GM12878 (cell line): ENCODE results near the gene MARCHF10. TPM values are rescaled to one million over a fixed set of nuclear protein-coding genes. Genes with fewer than 3 reads are reported as not detected.

ENCODE experiments used
- ATAC-seq: fragments of 200-7000 bp; cut with Tn5 transposase; 3 replicates; pipeline ENCODE4 v1.9.1; 2020; ENCODE audit warnings: mild to moderate bottlenecking, moderate library complexity
- BruUV-seq: library from RNA; stranded (reverse); fragments of 400-500 nt; replicated peaks from 2 replicates; lab custom pipeline; 2021; lab: Mats Ljungman, UMichigan
- CTCF ChIA-PET: fragments of 300-600 bp; sonication (Branson Sonifier 250); formaldehyde crosslinking; extraction: SDS; loops from one replicate; lab custom pipeline; 2021; ENCODE audit warnings: inconsistent platforms; lab: Yijun Ruan, JAX
- POLR2A ChIA-PET: fragments of 350-600 bp; formaldehyde crosslinking; extraction: SDS; loops from one replicate; lab custom pipeline; 2021; ENCODE audit warnings: inconsistent platforms; lab: Charles Lee
- RAD21 ChIA-PET: fragments of 300-600 bp; sonication (Branson Sonifier 250); formaldehyde crosslinking; loops from one replicate; lab custom pipeline; 2023; ENCODE audit warnings: antibody characterized with exemption; ENCODE audit not compliant: unreplicated experiment; lab: Charles Lee
- SMC1A ChIA-PET: fragments of 300-600 bp; sonication (Branson Sonifier 250); formaldehyde crosslinking; loops from one replicate; lab custom pipeline; 2023; ENCODE audit not compliant: unreplicated experiment, uncharacterized antibody; lab: Charles Lee
- DNase-seq: peaks from one replicate; pipeline ENCODE4 v3.0.0-alpha.2; 2011; ENCODE audit warnings: low read depth, low spot score
- FAIRE-seq: peaks from 3 replicates; lab custom pipeline; 2011; peaks lifted over from hg19 to GRCh38; lab: Jason Lieb, UNC
- H2AFZ ChIP-seq: 2 replicates; pipeline ENCODE4 v1.6.0; 2011; ENCODE audit warnings: low read depth, low read length, control low read depth; ENCODE audit not compliant: control insufficient read depth
- H3K27ac ChIP-seq: 2 replicates; pipeline ENCODE4 v1.5.1; 2011; ENCODE audit warnings: control low read depth; ENCODE audit not compliant: control insufficient read depth, insufficient read depth
- H3K27me3 ChIP-seq, 2 experiments: replicated peaks in 1 of 2; 2 replicates each; pipeline versions ENCODE4 v1.6.0 to v1.6.1; 2011; ENCODE audit warnings: low read length in 1 of 2; ENCODE audit not compliant: control insufficient read depth in 2 of 2, insufficient read depth in 2 of 2
- H3K36me3 ChIP-seq, 2 experiments: 2 replicates each; pipeline ENCODE4 v1.5.1; 2011; ENCODE audit warnings: low read length in 1 of 2; ENCODE audit not compliant: control insufficient read depth in 2 of 2, insufficient read depth in 2 of 2
- H3K4me1 ChIP-seq: 2 replicates; pipeline ENCODE4 v1.6.1; 2011; ENCODE audit warnings: mild to moderate bottlenecking, low read length, moderate library complexity, mixed read lengths; ENCODE audit not compliant: control insufficient read depth, insufficient read depth
- H3K4me2 ChIP-seq: 2 replicates; pipeline ENCODE4 v1.6.0; 2011; ENCODE audit warnings: control low read depth; ENCODE audit not compliant: control insufficient read depth, insufficient read depth
- H3K4me3 ChIP-seq: fragments of 200-600 bp; sonication (generic); 2 replicates; pipeline ENCODE4 v1.5.1; 2016
- H3K79me2 ChIP-seq: 2 replicates; pipeline ENCODE4 v1.6.0; 2011; ENCODE audit warnings: low read length; ENCODE audit not compliant: control insufficient read depth, insufficient read depth
- H3K9ac ChIP-seq: 2 replicates; pipeline ENCODE4 v1.8.0; 2011; ENCODE audit warnings: low read length, control low read depth, mixed read lengths; ENCODE audit not compliant: control insufficient read depth, insufficient read depth
- H3K9me3 ChIP-seq: replicated peaks from 3 replicates; pipeline ENCODE4 v1.5.1; 2011; ENCODE audit warnings: mild to moderate bottlenecking, low read length; ENCODE audit not compliant: control insufficient read depth, insufficient read depth
- H4K20me1 ChIP-seq: 2 replicates; pipeline ENCODE4 v1.6.0; 2011; ENCODE audit not compliant: control insufficient read depth, insufficient read depth
- BCLAF1 ChIP-seq: fragments of 450-650 bp; IDR thresholded peaks from 2 replicates; pipeline ENCODE4 v1.6.1; 2017; ENCODE audit warnings: antibody characterized with exemption, mild to moderate bottlenecking, moderate library complexity
- BRCA1 ChIP-seq: IDR thresholded peaks from 2 replicates; pipeline ENCODE4 v1.6.1; 2011; ENCODE audit warnings: low read depth, low read length, improper control_type of control experiment
- IRF5 ChIP-seq: fragments of 450-650 bp; IDR thresholded peaks from 2 replicates; pipeline ENCODE4 v1.6.1; 2017; ENCODE audit warnings: borderline replicate concordance
- JUNB ChIP-seq: IDR thresholded peaks from 2 replicates; pipeline ENCODE4 v1.6.1; 2016; ENCODE audit warnings: antibody characterized with exemption, mild to moderate bottlenecking
- KAT2A ChIP-seq: conservative IDR thresholded peaks from 2 replicates; pipeline ENCODE4 v1.6.1; 2011; ENCODE audit warnings: low read depth, low read length; ENCODE audit not compliant: control insufficient read depth
- MEF2A ChIP-seq: IDR thresholded peaks from 2 replicates; pipeline ENCODE4 v1.6.1; 2011; ENCODE audit warnings: low read depth, mild to moderate bottlenecking, low read length, moderate library complexity; ENCODE audit not compliant: insufficient read depth
- NR2C1 ChIP-seq: fragments of 450-650 bp; IDR thresholded peaks from 2 replicates; pipeline ENCODE4 v1.6.1; 2017; ENCODE audit warnings: antibody characterized with exemption, mild to moderate bottlenecking, moderate library complexity
- PAX8 ChIP-seq: fragments of 450-650 bp; IDR thresholded peaks from 2 replicates; pipeline ENCODE4 v1.6.1; 2017; ENCODE audit warnings: mild to moderate bottlenecking, moderate library complexity
- POLR2AphosphoS2 ChIP-seq: IDR thresholded peaks from 2 replicates; pipeline ENCODE4 v1.6.1; 2011; ENCODE audit warnings: low read depth, mild to moderate bottlenecking, low read length, improper control_type of control experiment, moderate library complexity
- RAD21 ChIP-seq: IDR thresholded peaks from 2 replicates; pipeline ENCODE4 v1.6.1; 2011; ENCODE audit warnings: mild to moderate bottlenecking, low read depth, low read length, moderate library complexity; ENCODE audit not compliant: insufficient read depth
- RFX5 ChIP-seq: IDR thresholded peaks from 2 replicates; pipeline ENCODE4 v1.6.1; 2011; ENCODE audit warnings: low read depth, low read length, improper control_type of control experiment
- SP1 ChIP-seq: IDR thresholded peaks from one replicate; pipeline ENCODE4 v1.6.1; 2011; ENCODE audit warnings: low read depth, low read length
- ZNF274 ChIP-seq: IDR thresholded peaks from one replicate; pipeline ENCODE4 v1.8.0; 2011; ENCODE audit not compliant: insufficient read length, insufficient read depth
- WGBS: methylation state at CpG from one replicate; pipeline ENCODE4 v1.1.6; 2016; ENCODE audit warnings: low lambda C conversion rate; ENCODE audit not compliant: insufficient replicate concordance, insufficient coverage; ENCODE audit errors: missing lambda C conversion rate; 5-methylcytosine and 5-hydroxymethylcytosine counted together
- in situ Hi-C: fragments of 300-500 bp; cut with MboI; formaldehyde crosslinking; loops from 9 replicates; pipeline ENCODE4 v1.14.3; 2018; ENCODE audit warnings: mixed read lengths
- intact Hi-C: fragments of 100-400 bp; cut with micrococcal nuclease; formaldehyde crosslinking; loops from one replicate; pipeline ENCODE4 v1.14.2; 2022; ENCODE audit not compliant: unreplicated experiment
- polyA plus RNA-seq, 11 experiments: library from polyadenylated mRNA; depleted of rRNA in 4 of 11; unstranded in 6 of 11; stranded (reverse) in 5 of 11; fragments of >200 nt; fragmentation: Nextera tagmentation in 4 of 11; fragmentation: Illumina TruSeq in 1 of 11; extraction: Ambion mirVana in 4 of 11; extraction: Trizol in 1 of 11; gene quantifications; 1 replicate in 1 of 11; 2 replicates in 10 of 11; pipeline versions ENCODE4 v1.2.1 to v1.2.3, GENCODE V29; 2011 to 2016; ENCODE audit warnings: inconsistent platforms in 2 of 11, missing spikeins in 2 of 11, low read depth in 1 of 11
- total RNA-seq, 4 experiments: library from RNA; depleted of rRNA in 3 of 4; stranded (reverse); fragments of >200 nt in 3 of 4; fragmentation: Illumina TruSeq in 1 of 4; extraction: Trizol in 1 of 4; gene quantifications; 2 replicates each; pipeline versions ENCODE4 v1.2.1 to v1.2.3, GENCODE V29; 2013 to 2021
- TF ChIP-seq, protein P1 (sequence below): IDR thresholded peaks from 2 replicates; pipeline ENCODE4 v1.6.1; 2011; ENCODE audit warnings: low read depth, mild to moderate bottlenecking, low read length, moderate library complexity, borderline replicate concordance; ENCODE audit errors: extremely low read depth

The MARCHF10 gene
- total and polyA plus RNA-seq, 10 of the 15 experiments (the other 5 are each of a cell fraction or from before 2014, with no cell fraction given), result 0.11 to 0.24 TPM; not detected in 8

DNA sequence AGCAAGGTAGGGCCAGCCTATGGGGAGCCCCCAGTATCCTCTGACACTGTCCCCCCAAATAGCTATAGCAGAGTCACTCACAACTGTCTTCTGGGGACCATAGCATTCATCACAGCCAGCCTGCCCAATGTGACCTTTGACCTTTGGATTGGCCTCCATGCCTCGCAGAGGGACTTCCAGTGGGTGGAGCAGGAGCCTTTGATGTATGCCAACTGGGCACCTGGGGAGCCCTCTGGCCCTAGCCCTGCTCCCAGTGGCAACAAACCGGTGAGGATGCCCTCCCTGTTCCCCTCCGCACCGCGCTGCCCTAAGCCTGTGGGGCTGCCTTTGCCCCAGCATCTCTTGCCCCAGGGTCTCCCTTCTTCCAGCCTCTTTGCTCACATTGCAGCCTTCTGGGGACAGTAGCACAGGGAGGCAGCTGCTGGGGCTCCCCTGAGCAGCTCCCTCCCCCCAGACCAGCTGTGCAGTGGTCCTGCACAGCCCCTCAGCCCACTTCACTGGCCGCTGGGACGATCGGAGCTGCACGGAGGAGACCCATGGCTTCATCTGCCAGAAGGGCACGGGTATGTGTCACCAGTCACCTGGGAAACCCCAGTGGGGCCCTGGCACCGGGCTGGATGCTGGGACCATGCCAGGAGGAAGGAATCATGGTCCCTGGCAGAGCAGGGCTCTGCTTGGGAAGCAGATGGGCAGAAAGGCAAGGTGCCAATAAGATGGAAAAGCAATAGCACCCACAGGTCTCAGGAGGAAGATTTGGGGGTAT, 119.5 kb downstream of the MARCHF10 start:
- DNase-seq, result no peak
- Histone ChIP-seq H4K20me1 (no peaks in the 10 kb centered on the region), H3K4me3 (no peak overlapping the region), H3K4me1 (no peaks in the 10 kb centered on the region), H3K27ac (no peak overlapping the region), H3K36me3 (no peaks in the 10 kb centered on the region), H3K79me2 (no peaks in the 10 kb centered on the region), H3K9ac (no peak overlapping the region), H2AFZ (no peak overlapping the region), H3K27me3 (no peaks in the 10 kb centered on the region), H3K9me3 (no peaks in the 10 kb centered on the region), H3K4me2 (no peak overlapping the region)
- BruUV-seq, result no TSS peak
- CTCF ChIA-PET, result no interaction called here
- POLR2A ChIA-PET, result no interaction called here
- TF ChIP-seq RAD21 (no peak), MEF2A (no peak), BRCA1 (no peak), ZNF274 (no peak), KAT2A (no peak), BCLAF1 (no peak), SP1 (no peak), NR2C1 (no peak), IRF5 (no peak), RFX5 (no peak), POLR2AphosphoS2 (no peak), PAX8 (no peak), JUNB (no peak)
- TF ChIP-seq, protein P1, sequence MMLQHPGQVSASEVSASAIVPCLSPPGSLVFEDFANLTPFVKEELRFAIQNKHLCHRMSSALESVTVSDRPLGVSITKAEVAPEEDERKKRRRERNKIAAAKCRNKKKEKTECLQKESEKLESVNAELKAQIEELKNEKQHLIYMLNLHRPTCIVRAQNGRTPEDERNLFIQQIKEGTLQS, result no peak
- ATAC-seq, result no peak
- RAD21 ChIA-PET, result interaction anchor here (0.7 kb wide), 1 partner anchor 266 kb away, joined by 3 read pairs; no protein-coding TSS in a partner anchor
- WGBS, result 79% methylated on average over 11 of the region's 11 CpGs
- in situ Hi-C loops (no loop called here), intact Hi-C loops (no loop called here)
- SMC1A ChIA-PET, result no interaction called here
- FAIRE-seq, result no peak
